H9 (cell line): Measurements from ENCODE around the gene KCTD20. TPM values are rescaled to one million over a fixed set of nuclear protein-coding genes. Genes with fewer than 3 reads are reported as not detected.

Source experiments
- DNase-seq: peaks from one replicate; pipeline ENCODE4 v3.0.0-alpha.2; 2017
- H2AFZ ChIP-seq: one replicate; pipeline ENCODE4 v1.6.1; 2013; ENCODE audit warnings: mild to moderate bottlenecking, low read length, control low read depth, moderate library complexity
- H2AK5ac ChIP-seq: 2 replicates; pipeline ENCODE4 v1.6.1; 2013; ENCODE audit warnings: low read length, control low read depth, mixed read lengths; ENCODE audit not compliant: insufficient read length
- H2BK120ac ChIP-seq: one replicate; pipeline ENCODE4 v1.6.1; 2013; ENCODE audit warnings: low read depth, mild to moderate bottlenecking, low read length, control low read depth, inconsistent platforms; ENCODE audit not compliant: poor library complexity, severe bottlenecking
- H2BK12ac ChIP-seq: 2 replicates; pipeline ENCODE4 v1.6.1; 2013; ENCODE audit warnings: low read length, control low read depth, mixed read lengths, low read depth; ENCODE audit not compliant: insufficient read length
- H2BK15ac ChIP-seq: 2 replicates; pipeline ENCODE4 v1.6.1; 2013; ENCODE audit warnings: low read depth, low read length, control low read depth
- H2BK20ac ChIP-seq: one replicate; pipeline ENCODE4 v1.6.1; 2013; ENCODE audit warnings: low read depth, mild to moderate bottlenecking, low read length, control low read depth, inconsistent platforms; ENCODE audit not compliant: poor library complexity, severe bottlenecking
- H2BK5ac ChIP-seq: 2 replicates; pipeline ENCODE4 v1.6.1; 2013; ENCODE audit warnings: low read length, control low read depth, mixed read lengths; ENCODE audit not compliant: insufficient read length
- H3K14ac ChIP-seq: 2 replicates; pipeline ENCODE4 v1.6.1; 2013; ENCODE audit warnings: low read length, control low read depth; ENCODE audit not compliant: insufficient read depth
- H3K18ac ChIP-seq: 2 replicates; pipeline ENCODE4 v1.6.1; 2013; ENCODE audit warnings: low read depth, mild to moderate bottlenecking, mixed read lengths, low read length, control low read depth; ENCODE audit not compliant: insufficient read length
- H3K23ac ChIP-seq: 2 replicates; pipeline ENCODE4 v1.6.1; 2013; ENCODE audit warnings: low read length, control low read depth, mixed read lengths, low read depth; ENCODE audit not compliant: insufficient read length
- H3K23me2 ChIP-seq: 2 replicates; pipeline ENCODE4 v1.6.1; 2013; ENCODE audit warnings: low read depth, mild to moderate bottlenecking, mixed read lengths, low read length, control low read depth; ENCODE audit not compliant: insufficient read length, poor library complexity, severe bottlenecking
- H3K27ac ChIP-seq: 2 replicates; pipeline ENCODE4 v1.5.1; 2013; ENCODE audit warnings: low read length, control low read depth, mixed read lengths, low read depth; ENCODE audit not compliant: insufficient read length
- H3K27me3 ChIP-seq: 2 replicates; pipeline ENCODE4 v1.6.1; 2013; ENCODE audit warnings: low read length, control low read depth, inconsistent platforms; ENCODE audit not compliant: insufficient read depth
- H3K4ac ChIP-seq: 2 replicates; pipeline ENCODE4 v1.6.1; 2013; ENCODE audit warnings: low read depth, mild to moderate bottlenecking, control low read depth, inconsistent platforms, low read length, moderate library complexity
- H3K4me1 ChIP-seq: 2 replicates; pipeline ENCODE4 v1.6.1; 2013; ENCODE audit warnings: low read length, control low read depth, inconsistent platforms; ENCODE audit not compliant: insufficient read depth
- H3K4me2 ChIP-seq: 2 replicates; pipeline ENCODE4 v1.6.1; 2013; ENCODE audit warnings: low read length, control low read depth, mixed read lengths; ENCODE audit not compliant: insufficient read length, insufficient read depth
- H3K56ac ChIP-seq: 2 replicates; pipeline ENCODE4 v1.6.1; 2013; ENCODE audit warnings: low read depth, mild to moderate bottlenecking, mixed read lengths, low read length, control low read depth; ENCODE audit not compliant: insufficient read length
- H3K79me1 ChIP-seq: 2 replicates; pipeline ENCODE4 v1.6.1; 2013; ENCODE audit warnings: low read depth, mild to moderate bottlenecking, moderate library complexity, low read length, control low read depth, inconsistent platforms; ENCODE audit not compliant: insufficient read depth, poor library complexity, severe bottlenecking
- H3K79me2 ChIP-seq: 2 replicates; pipeline ENCODE4 v1.6.1; 2013; ENCODE audit warnings: low read length, control low read depth, inconsistent platforms; ENCODE audit not compliant: insufficient read depth
- H3K9ac ChIP-seq: 2 replicates; pipeline ENCODE4 v1.6.1; 2013; ENCODE audit warnings: low read length, control low read depth, mixed read lengths; ENCODE audit not compliant: insufficient read length; ENCODE audit errors: extremely low read depth
- H3K9me3 ChIP-seq: one replicate; pipeline ENCODE4 v1.6.1; 2013; ENCODE audit warnings: low read depth, low read length, inconsistent platforms; ENCODE audit not compliant: control insufficient read depth
- H3T11ph ChIP-seq: one replicate; pipeline ENCODE4 v1.6.1; 2013; ENCODE audit warnings: mild to moderate bottlenecking, low read length, control low read depth, inconsistent platforms
- H4K20me1 ChIP-seq: one replicate; pipeline ENCODE4 v1.6.1; 2013; ENCODE audit not compliant: control insufficient read depth, insufficient read length, insufficient read depth
- H4K5ac ChIP-seq: 2 replicates; pipeline ENCODE4 v1.6.1; 2013; ENCODE audit warnings: low read depth, mild to moderate bottlenecking, mixed read lengths, low read length, control low read depth; ENCODE audit not compliant: insufficient read length
- H4K8ac ChIP-seq: replicated peaks from 2 replicates; pipeline ENCODE4 v1.6.1; 2013; ENCODE audit warnings: low read length, control low read depth, mixed read lengths, low read depth; ENCODE audit not compliant: insufficient read length
- H4K91ac ChIP-seq: 2 replicates; pipeline ENCODE4 v1.6.1; 2013; ENCODE audit warnings: low read depth, mild to moderate bottlenecking, moderate library complexity, mixed read lengths, low read length, control low read depth; ENCODE audit not compliant: insufficient read length
- H3K27ac Mint-ChIP-seq, 3 experiments: 2 replicates in 2 of 3; 3 replicates in 1 of 3; pipeline ENCODE4 v1.8.0; 2020 to 2021; ENCODE audit warnings: mixed read lengths in 3 of 3, mild to moderate bottlenecking in 1 of 3, moderate library complexity in 1 of 3
- H3K27me3 Mint-ChIP-seq: 2 replicates; pipeline ENCODE4 v1.8.0; 2021; ENCODE audit warnings: low read depth, mild to moderate bottlenecking, moderate library complexity, mixed read lengths
- H3K36me3 Mint-ChIP-seq, 3 experiments: 2 replicates in 2 of 3; 3 replicates in 1 of 3; pipeline ENCODE4 v1.8.0; 2020 to 2021; ENCODE audit warnings: low read depth in 3 of 3, mixed read lengths in 3 of 3; ENCODE audit not compliant: insufficient read depth in 1 of 3
- H3K4me1 Mint-ChIP-seq, 2 experiments: 2 replicates each; pipeline ENCODE4 v1.8.0; 2020; ENCODE audit warnings: mixed read lengths in 2 of 2
- H3K4me3 Mint-ChIP-seq, 2 experiments: 2 replicates in 1 of 2; 3 replicates in 1 of 2; pipeline ENCODE4 v1.8.0; 2020 to 2021; ENCODE audit warnings: mild to moderate bottlenecking in 2 of 2, mixed read lengths in 2 of 2, moderate library complexity in 1 of 2
- H3K9me3 Mint-ChIP-seq, 2 experiments: 2 replicates in 1 of 2; 3 replicates in 1 of 2; pipeline ENCODE4 v1.8.0; 2020; ENCODE audit warnings: mild to moderate bottlenecking in 2 of 2, mixed read lengths in 2 of 2, moderate library complexity in 1 of 2
- WGBS: extraction: QIAGEN DNeasy Blood & Tissue Kit; methylation state at CpG from one replicate; pipeline ENCODE4 v1.1.7; 2013; ENCODE audit warnings: missing lambda C conversion rate, low lambda C conversion rate, mixed read lengths; ENCODE audit not compliant: insufficient read length; ENCODE audit errors: extremely low coverage; 5-methylcytosine and 5-hydroxymethylcytosine counted together
- total RNA-seq: library from RNA; stranded (reverse); gene quantifications from 2 replicates; pipeline ENCODE4 v1.2.1, GENCODE V29; 2021
- TF ChIP-seq, protein P1 (sequence below): fragments of 200-600 bp; sonication (generic); conservative IDR thresholded peaks from 3 replicates; pipeline ENCODE4 v1.8.0; 2021; ENCODE audit warnings: antibody characterized with exemption, mild to moderate bottlenecking

Gene KCTD20
- total RNA-seq, 1 experiment from 2014 or later, result 22.6 TPM

DNA sequence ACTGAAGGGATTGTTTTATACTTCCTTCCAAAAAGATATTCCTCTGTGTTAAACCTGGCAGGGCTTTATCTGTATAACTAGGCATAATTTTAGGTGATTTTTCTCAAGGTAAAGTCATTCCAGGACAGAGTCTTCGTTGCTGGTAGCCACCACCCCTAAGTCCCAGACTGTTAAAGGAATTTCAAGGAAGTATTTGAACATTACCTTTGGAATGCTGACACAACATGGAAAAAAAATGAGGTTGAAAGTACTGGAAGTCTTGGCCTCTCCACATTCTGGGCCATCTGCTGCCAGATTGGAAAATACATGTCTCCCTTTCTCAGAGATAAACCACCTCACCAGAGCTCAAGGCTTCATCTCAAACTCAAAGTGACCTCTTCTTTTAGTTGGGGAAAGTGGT is 28.3 kb upstream of the KCTD20 start:
- Histone ChIP-seq H4K20me1 (no peaks in the 10 kb centered on the region), H3K9ac (no peak overlapping the region), H3K79me1 (no peaks in the 10 kb centered on the region), H2BK15ac (no peak overlapping the region), H3K18ac (no peak overlapping the region), H4K5ac (no peak overlapping the region), H2AK5ac (no peak overlapping the region), H2BK120ac (no peak overlapping the region), H3K4ac (no peak overlapping the region), H2BK12ac (no peak overlapping the region), H3T11ph (no peak overlapping the region), H3K27ac (no peak overlapping the region), H4K8ac (no peak overlapping the region), H3K9me3 (no peaks in the 10 kb centered on the region), H2BK20ac (no peak overlapping the region), H4K91ac (no peak overlapping the region), H2BK5ac (no peak overlapping the region), H3K79me2 (no peaks in the 10 kb centered on the region), H3K23me2 (no peaks in the 10 kb centered on the region), H3K4me2 (no peak overlapping the region), H3K4me1 (no peaks in the 10 kb centered on the region), H3K27me3 (no peaks in the 10 kb centered on the region), H2AFZ (no peak overlapping the region), H3K56ac (no peak overlapping the region), H3K14ac (no peak overlapping the region), H3K23ac (no peak overlapping the region)
- H3K27me3 Mint-ChIP-seq, result no peaks in the 10 kb centered on the region; the same call in none of the 2 replicates
- H3K4me3 Mint-ChIP-seq, result no peak overlapping the region
- TF ChIP-seq, protein P1, sequence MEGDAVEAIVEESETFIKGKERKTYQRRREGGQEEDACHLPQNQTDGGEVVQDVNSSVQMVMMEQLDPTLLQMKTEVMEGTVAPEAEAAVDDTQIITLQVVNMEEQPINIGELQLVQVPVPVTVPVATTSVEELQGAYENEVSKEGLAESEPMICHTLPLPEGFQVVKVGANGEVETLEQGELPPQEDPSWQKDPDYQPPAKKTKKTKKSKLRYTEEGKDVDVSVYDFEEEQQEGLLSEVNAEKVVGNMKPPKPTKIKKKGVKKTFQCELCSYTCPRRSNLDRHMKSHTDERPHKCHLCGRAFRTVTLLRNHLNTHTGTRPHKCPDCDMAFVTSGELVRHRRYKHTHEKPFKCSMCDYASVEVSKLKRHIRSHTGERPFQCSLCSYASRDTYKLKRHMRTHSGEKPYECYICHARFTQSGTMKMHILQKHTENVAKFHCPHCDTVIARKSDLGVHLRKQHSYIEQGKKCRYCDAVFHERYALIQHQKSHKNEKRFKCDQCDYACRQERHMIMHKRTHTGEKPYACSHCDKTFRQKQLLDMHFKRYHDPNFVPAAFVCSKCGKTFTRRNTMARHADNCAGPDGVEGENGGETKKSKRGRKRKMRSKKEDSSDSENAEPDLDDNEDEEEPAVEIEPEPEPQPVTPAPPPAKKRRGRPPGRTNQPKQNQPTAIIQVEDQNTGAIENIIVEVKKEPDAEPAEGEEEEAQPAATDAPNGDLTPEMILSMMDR, result no peak
- peaks cover 8 to 9% of the 10 kb centered on the region in 2 experiments for H3K9me3 Mint-ChIP-seq
- no peak overlapping the region for H3K27ac Mint-ChIP-seq
- no CpG with 5 or more reads among the region's 1 CpG for WGBS
- DNase-seq, result no peak
- H3K36me3 Mint-ChIP-seq, result peaks cover 0 to 5% (median 0%) of the 10 kb centered on the region in 3 experiments; a peak in 3 of 7 replicates
- H3K4me1 Mint-ChIP-seq, result no peaks in the 10 kb centered on the region
